ENCODE measurements around the gene PMAIP1.

The PMAIP1 gene

DNA sequence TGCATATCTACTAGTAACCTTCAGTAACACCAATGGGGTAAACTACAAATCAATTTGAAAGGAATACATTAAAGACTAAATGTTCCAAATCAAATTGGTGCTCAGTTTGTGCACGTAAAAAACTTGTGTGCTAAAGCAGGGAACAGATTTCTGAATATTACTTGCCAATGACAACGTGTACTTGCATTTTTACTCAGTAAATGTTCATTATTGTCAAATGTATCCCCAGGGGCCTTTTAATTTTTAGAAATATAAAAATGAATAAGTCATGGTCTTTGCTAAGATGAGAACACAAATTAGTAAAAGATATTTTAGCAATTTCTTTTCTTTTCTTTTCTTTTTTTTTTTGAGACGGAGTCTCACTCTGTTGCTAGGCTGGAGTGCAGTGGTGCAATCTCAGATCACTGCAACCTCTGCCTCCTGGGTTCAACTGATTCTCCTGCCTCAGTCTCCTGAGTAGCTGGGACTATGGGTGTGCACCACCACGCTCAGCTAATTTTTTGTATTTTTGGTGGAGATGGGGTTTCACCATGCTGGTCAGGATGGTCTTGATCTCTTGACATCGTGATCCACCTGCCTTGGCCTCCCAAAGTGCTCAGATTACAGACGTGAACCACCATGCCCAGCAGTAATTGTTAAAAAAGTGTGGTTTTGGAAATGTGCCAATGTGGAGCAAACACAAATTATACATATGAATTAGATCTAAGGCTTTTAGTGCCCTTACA, 52.6 kb downstream of the PMAIP1 start:
- no peak for DNase-seq
